HUES64 (cell line): Measurements from ENCODE around the gene ANKRD34A.
A peak's percentile ranks its signal among the peaks of the same experiment; 100 is the strongest.

Source experiments
- H3K27ac ChIP-seq: 2 replicates; pipeline ENCODE4 v1.7.0; 2013; ENCODE audit warnings: low read depth, low read length, inconsistent platforms
- H3K27me3 ChIP-seq: 2 replicates; pipeline ENCODE4 v1.6.1; 2013; ENCODE audit warnings: mild to moderate bottlenecking, low read length; ENCODE audit not compliant: insufficient read depth
- H3K36me3 ChIP-seq: 2 replicates; pipeline ENCODE4 v1.6.1; 2013; ENCODE audit warnings: mild to moderate bottlenecking, low read length; ENCODE audit not compliant: insufficient read depth
- H3K4me1 ChIP-seq: 2 replicates; pipeline ENCODE4 v1.6.1; 2013; ENCODE audit warnings: mild to moderate bottlenecking, low read length, moderate library complexity; ENCODE audit not compliant: insufficient read depth
- H3K4me3 ChIP-seq: 2 replicates; pipeline ENCODE4 v1.5.1; 2013; ENCODE audit warnings: mild to moderate bottlenecking, low read length, moderate library complexity
- H3K9ac ChIP-seq: 2 replicates; pipeline ENCODE4 v1.6.1; 2013; ENCODE audit warnings: mild to moderate bottlenecking, low read depth, low read length
- H3K9me3 ChIP-seq: 2 replicates; pipeline ENCODE4 v1.6.1; 2013; ENCODE audit warnings: low read depth, low read length; ENCODE audit not compliant: insufficient read depth
- WGBS: fragments of 150-250, 120-280 bp; methylation state at CpG from one replicate; pipeline ENCODE4 v1.1.7; 2013; ENCODE audit warnings: missing lambda C conversion rate; 5-methylcytosine and 5-hydroxymethylcytosine counted together

The ANKRD34A gene

GRCh38 chr1:145988773-145989172 is 24.4 kb upstream of the ANKRD34A start:
- peaks cover 31% of the 10 kb centered on the region for H3K4me1 ChIP-seq
- no peaks in the 10 kb centered on the region for H3K9me3 ChIP-seq
- H3K4me3 ChIP-seq, result no peak overlapping the region
- WGBS, result 93% methylated on average over 5 of the region's 5 CpGs
- no peak overlapping the region for H3K27ac ChIP-seq
- H3K9ac ChIP-seq, result no peak overlapping the region
- H3K36me3 ChIP-seq, result peaks cover 18% of the 10 kb centered on the region
- no peaks in the 10 kb centered on the region for H3K27me3 ChIP-seq

GRCh38 chr1:145987926-145988325 is 23.6 kb upstream of the ANKRD34A start:
- H3K4me1 ChIP-seq, result peaks cover 24% of the 10 kb centered on the region
- no peaks in the 10 kb centered on the region for H3K9me3 ChIP-seq
- H3K9ac ChIP-seq, result no peak overlapping the region
- 96% methylated on average over 1 of the region's 1 CpG for WGBS
- H3K27me3 ChIP-seq, result no peaks in the 10 kb centered on the region
- peaks cover 10% of the 10 kb centered on the region for H3K36me3 ChIP-seq
- no peak overlapping the region for H3K27ac ChIP-seq
- no peak overlapping the region for H3K4me3 ChIP-seq

- H3K36me3 ChIP-seq, result no peaks in the 10 kb centered on the region
- H3K27ac ChIP-seq, result no peak overlapping the region
- WGBS, result 96% methylated on average over 6 of the region's 6 CpGs
- no peaks in the 10 kb centered on the region for H3K27me3 ChIP-seq
- no peaks in the 10 kb centered on the region for H3K9me3 ChIP-seq
- H3K4me1 ChIP-seq, result peaks cover 16% of the 10 kb centered on the region
- H3K9ac ChIP-seq, result no peak overlapping the region
- no peak overlapping the region for H3K4me3 ChIP-seq
Observed at GRCh38 chr1:145986551-145986950, 22.2 kb upstream of the ANKRD34A start.

GRCh38 chr1:145985502-145986439 is 21.4 kb upstream of the ANKRD34A start:
- WGBS, result 84% methylated on average over 14 of the region's 15 CpGs
- peaks cover 16% of the 10 kb centered on the region for H3K4me1 ChIP-seq
- H3K9me3 ChIP-seq, result no peaks in the 10 kb centered on the region
- no peak overlapping the region for H3K9ac ChIP-seq
- H3K4me3 ChIP-seq, result no peak overlapping the region
- no peak overlapping the region for H3K27ac ChIP-seq
- H3K36me3 ChIP-seq, result no peaks in the 10 kb centered on the region
- H3K27me3 ChIP-seq, result no peaks in the 10 kb centered on the region

GRCh38 chr1:145985129-145985501 is 20.7 kb upstream of the ANKRD34A start:
- WGBS, result 85% methylated on average over 2 of the region's 2 CpGs
- no peaks in the 10 kb centered on the region for H3K9me3 ChIP-seq
- no peaks in the 10 kb centered on the region for H3K36me3 ChIP-seq
- H3K4me3 ChIP-seq, result no peak overlapping the region
- no peak overlapping the region for H3K9ac ChIP-seq
- no peaks in the 10 kb centered on the region for H3K27me3 ChIP-seq
- H3K4me1 ChIP-seq, result peaks cover 18% of the 10 kb centered on the region
- no peak overlapping the region; the same call in 1 of the 2 replicates for H3K27ac ChIP-seq

GRCh38 chr1:145983960-145984830 is 19.8 kb upstream of the ANKRD34A start:
- 97% methylated on average over 11 of the region's 12 CpGs for WGBS
- no peaks in the 10 kb centered on the region for H3K27me3 ChIP-seq
- H3K4me1 ChIP-seq, result peaks cover 25% of the 10 kb centered on the region
- H3K4me3 ChIP-seq, result no peak overlapping the region
- no peak overlapping the region for H3K9ac ChIP-seq
- H3K9me3 ChIP-seq, result no peaks in the 10 kb centered on the region
- H3K27ac ChIP-seq, result no peak overlapping the region
- H3K36me3 ChIP-seq, result no peaks in the 10 kb centered on the region

GRCh38 chr1:145983206-145983675 is 18.9 kb upstream of the ANKRD34A start:
- Histone ChIP-seq H3K4me1 (peaks cover 35% of the 10 kb centered on the region), H3K9ac (no peak overlapping the region), H3K4me3 (no peak overlapping the region), H3K9me3 (no peaks in the 10 kb centered on the region), H3K27me3 (no peaks in the 10 kb centered on the region), H3K27ac (no peak overlapping the region), H3K36me3 (no peaks in the 10 kb centered on the region)
- 96% methylated on average over 1 of the region's 1 CpG for WGBS

GRCh38 chr1:145982010-145982723 is 17.8 kb upstream of the ANKRD34A start:
- Histone ChIP-seq H3K4me3 (no peak overlapping the region), H3K4me1 (peaks cover 42% of the 10 kb centered on the region), H3K27ac (no peak overlapping the region), H3K9ac (no peak overlapping the region), H3K9me3 (no peaks in the 10 kb centered on the region), H3K27me3 (no peaks in the 10 kb centered on the region), H3K36me3 (no peaks in the 10 kb centered on the region)
- WGBS, result 84% methylated on average over 6 of the region's 6 CpGs

- H3K27ac ChIP-seq, result no peak overlapping the region
- no peak overlapping the region for H3K9ac ChIP-seq
Observed at GRCh38 chr1:145980457-145980994, 16.2 kb upstream of the ANKRD34A start.

GRCh38 chr1:145979746-145980456 is 15.5 kb upstream of the ANKRD34A start:
- no peaks in the 10 kb centered on the region for H3K36me3 ChIP-seq
- 74% methylated on average over 5 of the region's 7 CpGs for WGBS
- H3K27ac ChIP-seq, result peak overlapping the region; percentile 89
- H3K4me1 ChIP-seq, result peaks cover 30% of the 10 kb centered on the region
- H3K4me3 ChIP-seq, result peak overlapping the region; percentile 14
- H3K27me3 ChIP-seq, result no peaks in the 10 kb centered on the region
- H3K9me3 ChIP-seq, result no peaks in the 10 kb centered on the region
- peak overlapping the region; percentile 7; the same call in 1 of the 2 replicates for H3K9ac ChIP-seq

More at GRCh38 chr1:145980457-145980994, 16.2 kb upstream of the ANKRD34A start:
- no peak overlapping the region for H3K4me3 ChIP-seq
- H3K36me3 ChIP-seq, result no peaks in the 10 kb centered on the region
- no peaks in the 10 kb centered on the region for H3K27me3 ChIP-seq
- H3K9me3 ChIP-seq, result no peaks in the 10 kb centered on the region
- peaks cover 36% of the 10 kb centered on the region for H3K4me1 ChIP-seq
- WGBS, result 97% methylated on average over 1 of the region's 1 CpG
